Measurements from ENCODE around the gene RPL3.

Gene RPL3

DNA sequence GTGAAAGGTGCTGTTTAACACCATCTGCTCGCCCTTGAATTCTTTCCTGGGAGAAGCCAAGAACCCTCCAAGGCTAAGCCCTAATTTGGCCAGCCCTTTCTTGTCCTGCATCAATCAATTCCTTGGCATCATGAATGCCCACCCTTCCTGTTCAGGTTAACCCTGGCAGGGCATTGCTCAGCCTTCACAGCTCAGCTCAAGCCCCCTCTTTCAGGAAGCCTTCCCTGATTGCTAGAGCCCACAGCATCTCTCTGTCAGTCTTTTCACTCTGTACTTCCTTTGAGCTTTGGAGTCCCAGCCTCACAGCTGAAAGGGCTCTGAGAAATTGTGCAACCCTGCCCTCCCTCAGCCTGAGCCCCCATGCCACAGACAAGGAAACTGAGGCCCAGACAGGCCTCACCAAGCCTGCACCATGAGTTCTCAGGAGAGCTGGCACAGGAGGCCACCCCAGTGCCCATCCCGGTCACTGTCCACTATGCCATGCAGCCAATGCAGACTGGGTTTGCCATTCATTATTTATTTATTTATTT, 16.9 kb downstream of the RPL3 start:
- Histone ChIP-seq H3K4me1 (ENCODE audit: control insufficient read depth, low read length) (peaks cover 66% of the 10 kb centered on the region), H3K9me2 (replicated peaks; ENCODE audit: control insufficient read depth, low read length) (no peaks in the 10 kb centered on the region), H4K20me1 (ENCODE audit: control insufficient read depth, insufficient read depth, low read depth, low read length) (no peaks in the 10 kb centered on the region; the same call in 1 of the 2 replicates), H3K4me2 (ENCODE audit: low read length) (no peak overlapping the region), H3K9me3 (ENCODE audit: control insufficient read depth, insufficient read depth, low read length) (no peaks in the 10 kb centered on the region), H3K4me3 (ENCODE audit: low read length) (no peak overlapping the region), H3K27me3 (ENCODE audit: control insufficient read depth, low read length) (no peaks in the 10 kb centered on the region), H3K36me3 (ENCODE audit: control insufficient read depth, low read length) (no peaks in the 10 kb centered on the region), H3K27ac (ENCODE audit: low read depth, low read length) (no peak overlapping the region), H3K79me2 (ENCODE audit: control insufficient read depth, low read length) (no peaks in the 10 kb centered on the region), H3F3A (ENCODE audit: control insufficient read depth, insufficient read depth) (peaks cover 14% of the 10 kb centered on the region)
- no peak for TF ChIP-seq EZH2phosphoT487 (IDR thresholded peaks at IDR 0.05; ENCODE audit: borderline replicate concordance, low read length)
- TF ChIP-seq, protein P1, sequence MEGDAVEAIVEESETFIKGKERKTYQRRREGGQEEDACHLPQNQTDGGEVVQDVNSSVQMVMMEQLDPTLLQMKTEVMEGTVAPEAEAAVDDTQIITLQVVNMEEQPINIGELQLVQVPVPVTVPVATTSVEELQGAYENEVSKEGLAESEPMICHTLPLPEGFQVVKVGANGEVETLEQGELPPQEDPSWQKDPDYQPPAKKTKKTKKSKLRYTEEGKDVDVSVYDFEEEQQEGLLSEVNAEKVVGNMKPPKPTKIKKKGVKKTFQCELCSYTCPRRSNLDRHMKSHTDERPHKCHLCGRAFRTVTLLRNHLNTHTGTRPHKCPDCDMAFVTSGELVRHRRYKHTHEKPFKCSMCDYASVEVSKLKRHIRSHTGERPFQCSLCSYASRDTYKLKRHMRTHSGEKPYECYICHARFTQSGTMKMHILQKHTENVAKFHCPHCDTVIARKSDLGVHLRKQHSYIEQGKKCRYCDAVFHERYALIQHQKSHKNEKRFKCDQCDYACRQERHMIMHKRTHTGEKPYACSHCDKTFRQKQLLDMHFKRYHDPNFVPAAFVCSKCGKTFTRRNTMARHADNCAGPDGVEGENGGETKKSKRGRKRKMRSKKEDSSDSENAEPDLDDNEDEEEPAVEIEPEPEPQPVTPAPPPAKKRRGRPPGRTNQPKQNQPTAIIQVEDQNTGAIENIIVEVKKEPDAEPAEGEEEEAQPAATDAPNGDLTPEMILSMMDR (IDR thresholded peaks at IDR 0.05; ENCODE audit: low read depth, low read length, poor library complexity, severe bottlenecking), result no peak

DNA sequence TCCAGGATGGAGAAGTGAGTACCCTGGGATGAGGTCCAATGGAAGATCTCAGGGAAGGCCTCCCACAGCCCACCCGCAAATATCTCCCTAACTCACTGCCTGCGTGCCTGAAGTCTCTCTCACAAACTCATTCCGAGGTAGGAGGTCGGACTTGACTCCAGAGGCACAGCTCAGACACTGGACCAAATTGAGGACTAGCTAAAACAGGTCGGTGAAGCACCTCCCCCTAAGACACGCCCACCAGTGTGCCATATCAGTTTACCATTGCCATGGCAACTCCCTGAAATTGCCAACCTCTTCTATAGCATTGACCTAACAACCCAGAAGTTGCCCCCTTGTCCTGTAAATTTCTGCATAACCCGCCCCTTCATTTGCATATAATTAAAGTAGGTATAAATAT, 17.5 kb downstream of the RPL3 start:
- Histone ChIP-seq H3K27ac (ENCODE audit: low read depth, low read length) (no peak overlapping the region), H3K79me2 (ENCODE audit: control insufficient read depth, low read length) (no peaks in the 10 kb centered on the region), H3K9me3 (ENCODE audit: control insufficient read depth, insufficient read depth, low read length) (no peaks in the 10 kb centered on the region), H3K9me2 (replicated peaks; ENCODE audit: control insufficient read depth, low read length) (no peaks in the 10 kb centered on the region), H3K27me3 (ENCODE audit: control insufficient read depth, low read length) (no peaks in the 10 kb centered on the region), H3K4me1 (ENCODE audit: control insufficient read depth, low read length) (peaks cover 68% of the 10 kb centered on the region), H3F3A (ENCODE audit: control insufficient read depth, insufficient read depth) (peaks cover 14% of the 10 kb centered on the region), H3K4me3 (ENCODE audit: low read length) (no peak overlapping the region), H3K36me3 (ENCODE audit: control insufficient read depth, low read length) (no peaks in the 10 kb centered on the region), H3K4me2 (ENCODE audit: low read length) (no peak overlapping the region), H4K20me1 (ENCODE audit: control insufficient read depth, insufficient read depth, low read depth, low read length) (no peaks in the 10 kb centered on the region; the same call in 1 of the 2 replicates)
- no peak for TF ChIP-seq EZH2phosphoT487 (IDR thresholded peaks at IDR 0.05; ENCODE audit: borderline replicate concordance, low read length)
- TF ChIP-seq, protein P1 (IDR thresholded peaks at IDR 0.05; ENCODE audit: low read depth, low read length, poor library complexity, severe bottlenecking), result no peak

- no peak overlapping the region for H3K4me3 ChIP-seq (ENCODE audit: low read length)
- no peaks in the 10 kb centered on the region for H3K9me3 ChIP-seq (ENCODE audit: control insufficient read depth, insufficient read depth, low read length)
- no peaks in the 10 kb centered on the region for H3K27me3 ChIP-seq (ENCODE audit: control insufficient read depth, low read length)
- no peak overlapping the region for H3K4me2 ChIP-seq (ENCODE audit: low read length)
- H3K79me2 ChIP-seq (ENCODE audit: control insufficient read depth, low read length), result no peaks in the 10 kb centered on the region
- H3F3A ChIP-seq (ENCODE audit: control insufficient read depth, insufficient read depth), result peaks cover 14% of the 10 kb centered on the region
- TF ChIP-seq, protein P1 (IDR thresholded peaks at IDR 0.05; ENCODE audit: low read depth, low read length, poor library complexity, severe bottlenecking), result no peak
- no peak for TF ChIP-seq EZH2phosphoT487 (IDR thresholded peaks at IDR 0.05; ENCODE audit: borderline replicate concordance, low read length)
- no peaks in the 10 kb centered on the region for H3K36me3 ChIP-seq (ENCODE audit: control insufficient read depth, low read length)
- no peaks in the 10 kb centered on the region for H3K9me2 ChIP-seq (replicated peaks; ENCODE audit: control insufficient read depth, low read length)
- H4K20me1 ChIP-seq (ENCODE audit: control insufficient read depth, insufficient read depth, low read depth, low read length), result no peaks in the 10 kb centered on the region; the same call in 1 of the 2 replicates
- H3K4me1 ChIP-seq (ENCODE audit: control insufficient read depth, low read length), result peaks cover 66% of the 10 kb centered on the region
- H3K27ac ChIP-seq (ENCODE audit: low read depth, low read length), result no peak overlapping the region
Measured at GRCh38 chr22:39301108-39301507, 18.3 kb downstream of the RPL3 start.

Measured in DOHH2 (cell line).